HG03025 (cell line): ENCODE data around the gene DCC.

ENCODE experiments used
- ATAC-seq: cut with Tn5 transposase; IDR thresholded peaks from one replicate; pipeline ENCODE4 v1.9.1; 2021; ENCODE audit warnings: mild to moderate bottlenecking, moderate library complexity; ENCODE audit not compliant: unreplicated experiment, low FRiP score

The DCC gene

GRCh38 chr18:52577795-52578194 lies 237.8 kb downstream of the DCC start:
- ATAC-seq = no peak

GRCh38 chr18:52582061-52582460 lies 242.1 kb downstream of the DCC start:
- ATAC-seq = no peak

- no peak for ATAC-seq
These were observed 242.5 kb downstream of the DCC start for GRCh38 chr18:52582516-52582915.

- ATAC-seq = no peak
These were observed 248.9 kb downstream of the DCC start for GRCh38 chr18:52588931-52589330.

GRCh38 chr18:52596748-52597435 lies 256.9 kb downstream of the DCC start:
- ATAC-seq = no peak

GRCh38 chr18:52598921-52599320 lies 258.9 kb downstream of the DCC start:
- ATAC-seq = no peak

GRCh38 chr18:52602820-52603219 lies 262.8 kb downstream of the DCC start:
- no peak for ATAC-seq

GRCh38 chr18:52605345-52605744 lies 265.3 kb downstream of the DCC start:
- ATAC-seq = no peak

- ATAC-seq = no peak
These were observed 268.0 kb downstream of the DCC start for GRCh38 chr18:52607985-52608384.

- no peak for ATAC-seq
These were observed 270.6 kb downstream of the DCC start for GRCh38 chr18:52610451-52611115.

- no peak for ATAC-seq
These were observed 272.4 kb downstream of the DCC start for GRCh38 chr18:52612406-52612805.

GRCh38 chr18:52615321-52615720 lies 275.3 kb downstream of the DCC start:
- no peak for ATAC-seq

- peak; percentile 85 for ATAC-seq
These were observed 275.9 kb downstream of the DCC start for GRCh38 chr18:52615943-52616342.

- ATAC-seq = no peak
These were observed 277.9 kb downstream of the DCC start for GRCh38 chr18:52617931-52618330.

GRCh38 chr18:52620926-52621439 lies 281.0 kb downstream of the DCC start:
- ATAC-seq = no peak

- ATAC-seq = no peak
These were observed 284.7 kb downstream of the DCC start for GRCh38 chr18:52624702-52625101.

GRCh38 chr18:52636536-52636935 lies 296.5 kb downstream of the DCC start:
- ATAC-seq = no peak

GRCh38 chr18:52648201-52648600 lies 308.2 kb downstream of the DCC start:
- no peak for ATAC-seq

GRCh38 chr18:52652391-52652790 lies 312.4 kb downstream of the DCC start:
- no peak for ATAC-seq

GRCh38 chr18:52657043-52657805 lies 317.2 kb downstream of the DCC start:
- ATAC-seq = no peak

GRCh38 chr18:52667463-52668065 lies 327.6 kb downstream of the DCC start:
- no peak for ATAC-seq
